ENCODE data around the gene C17orf50. TPM values are rescaled to one million over a fixed set of nuclear protein-coding genes. Genes with fewer than 3 reads are reported as not detected.

C17orf50 gene
- polyA plus RNA-seq, 1 donor, result not detected

Other genes starting within 250 kb of the C17orf50 start
- 0.18 TPM for gene SLFN12L, start 223.2 kb upstream of the C17orf50 start, polyA plus RNA-seq (ENCODE audit: insufficient read length)
- 0.08 TPM for gene SLFN14, start 200.1 kb upstream of the C17orf50 start, polyA plus RNA-seq (ENCODE audit: insufficient read length)
- 10.1 TPM for gene PEX12, start 182.3 kb upstream of the C17orf50 start, polyA plus RNA-seq (ENCODE audit: insufficient read length)
- 143 TPM for gene AP2B1, start 173.6 kb upstream of the C17orf50 start, polyA plus RNA-seq (ENCODE audit: insufficient read length)
- 13.0 TPM for gene RASL10B, start 29.2 kb upstream of the C17orf50 start, polyA plus RNA-seq (ENCODE audit: insufficient read length)
- gene GAS2L2, start 7.6 kb upstream of the C17orf50 start, polyA plus RNA-seq (ENCODE audit: insufficient read length), result 0.08 TPM
- gene MMP28, start 34.8 kb downstream of the C17orf50 start, polyA plus RNA-seq (ENCODE audit: insufficient read length), result 1.2 TPM
- gene TAF15, start 48.6 kb downstream of the C17orf50 start, polyA plus RNA-seq (ENCODE audit: insufficient read length), result 321 TPM
- 0.20 TPM for gene HEATR9, start 108.0 kb downstream of the C17orf50 start, polyA plus RNA-seq (ENCODE audit: insufficient read length)
- 1.5 TPM for gene CCL5, start 119.5 kb downstream of the C17orf50 start, polyA plus RNA-seq (ENCODE audit: insufficient read length)
- 3.1 TPM for gene RDM1, start 169.9 kb downstream of the C17orf50 start, polyA plus RNA-seq (ENCODE audit: insufficient read length)
- not detected for gene LYZL6, start 182.8 kb downstream of the C17orf50 start, polyA plus RNA-seq (ENCODE audit: insufficient read length)
- 0.20 TPM for gene CCL16, start 220.6 kb downstream of the C17orf50 start, polyA plus RNA-seq (ENCODE audit: insufficient read length)
- gene CCL14, start 225.8 kb downstream of the C17orf50 start, polyA plus RNA-seq (ENCODE audit: insufficient read length), result 18.0 TPM
- 7.5 TPM for gene CCL15, start 240.7 kb downstream of the C17orf50 start, polyA plus RNA-seq (ENCODE audit: insufficient read length)

Data from left kidney (tissue), 1 donor.